ENCODE data around the gene BTNL8. TPM values are rescaled to one million over a fixed set of nuclear protein-coding genes. Genes with fewer than 3 reads are reported as not detected.
A peak's percentile ranks its signal among the peaks of the same experiment; 100 is the strongest.

The BTNL8 gene
- total RNA-seq, 2 experiments from 2014 or later, result not detected

GRCh38 chr5:180858586-180858985 lies 40.4 kb upstream of the BTNL8 start:
- peak overlapping the region; percentile 84 for H3K4me3 Mint-ChIP-seq
- intact Hi-C loops (cut with DNase I, micrococcal nuclease), result no loop called here
- peaks cover 36% of the 10 kb centered on the region for H3K4me1 Mint-ChIP-seq (ENCODE audit: low read depth)

GRCh38 chr5:180860273-180860886 lies 38.6 kb upstream of the BTNL8 start:
- Histone ChIP-seq H3K27me3 (ENCODE audit: control insufficient read depth in 1 of 2, insufficient read depth in 2 of 2, low read length in 2 of 2) (no peaks in the 10 kb centered on the region), H3K4me1 (ENCODE audit: insufficient read depth, low read length) (peaks cover 10% of the 10 kb centered on the region), H3K27ac (ENCODE audit: low read depth in 1 of 2, low read length in 2 of 2) (peak overlapping the region; percentile 85 to 88), H3K36me3 (ENCODE audit: insufficient read depth, low read length) (peaks cover 24% of the 10 kb centered on the region), H3K9me3 (ENCODE audit: control insufficient read depth in 1 of 2, insufficient read depth in 1 of 2, low read length in 2 of 2) (no peaks in the 10 kb centered on the region), H3K4me3 (ENCODE audit: low read length) (peak overlapping the region; percentile 89)
- peak overlapping the region; percentile 95 for H3K4me3 Mint-ChIP-seq
- H3K27me3 Mint-ChIP-seq, result no peaks in the 10 kb centered on the region
- DNase-seq (peak in 12 of 14 experiments; percentile 28 to 90 (median 50)), ATAC-seq (ENCODE audit: poor library complexity) (peak; percentile 75)
- no peaks in the 10 kb centered on the region for H3K9me3 Mint-ChIP-seq
- ChIA-PET CTCF (interaction anchor here (0.6 to 1.8 kb wide), 18 partner anchors 8 to 294 kb away, joined by 3 to 10 read pairs (median 4); no protein-coding TSS in a partner anchor), POLR2A (interaction anchor here (0.6 to 5.4 kb wide), 6 partner anchors 26 to 76 kb away, joined by 3 to 50 read pairs (median 20); partner anchors contain the start of gene MGAT1)
- H3K4me1 Mint-ChIP-seq (ENCODE audit: low read depth), result peaks cover 35% of the 10 kb centered on the region
- intact Hi-C loops (cut with DNase I, micrococcal nuclease), result loop anchor here (2.0 to 10.0 kb wide), 10 partner anchors 28 to 566 kb away; partner anchors contain the start of genes MGAT1 (in 2 of the 2), CNOT6 (in 1 of the 2), MAPK9 (in 1 of the 2) and RACK1 (in 1 of the 2)
- peaks cover 37% of the 10 kb centered on the region for H3K36me3 Mint-ChIP-seq (ENCODE audit: low read depth)
- H3K27ac Mint-ChIP-seq, result peak overlapping the region; percentile 95
- TF ChIP-seq CTCF (IDR thresholded peaks at IDR 0.05), result no peak

More at GRCh38 chr5:180858586-180858985, 40.4 kb upstream of the BTNL8 start:
- Histone ChIP-seq H3K27me3 (ENCODE audit: control insufficient read depth in 1 of 2, insufficient read depth in 2 of 2, low read length in 2 of 2) (no peaks in the 10 kb centered on the region), H3K27ac (ENCODE audit: low read depth in 1 of 2, low read length in 2 of 2) (no peak overlapping the region), H3K9me3 (ENCODE audit: control insufficient read depth in 1 of 2, insufficient read depth in 1 of 2, low read length in 2 of 2) (no peaks in the 10 kb centered on the region), H3K4me1 (ENCODE audit: insufficient read depth, low read length) (peaks cover 10% of the 10 kb centered on the region), H3K36me3 (ENCODE audit: insufficient read depth, low read length) (peaks cover 32% of the 10 kb centered on the region), H3K4me3 (ENCODE audit: low read length) (no peak overlapping the region)
- CTCF ChIA-PET, result no interaction called here
- DNase-seq (no peak), ATAC-seq (ENCODE audit: poor library complexity) (no peak)
- Mint-ChIP-seq H3K27ac (no peak overlapping the region), H3K36me3 (ENCODE audit: low read depth) (peaks cover 55% of the 10 kb centered on the region), H3K27me3 (no peaks in the 10 kb centered on the region), H3K9me3 (no peaks in the 10 kb centered on the region)
- POLR2A ChIA-PET, result interaction anchor here (1.1 to 1.6 kb wide), 3 partner anchors 27 to 48 kb away, joined by 3 to 5 read pairs (median 4); no protein-coding TSS in a partner anchor
- TF ChIP-seq CTCF (IDR thresholded peaks at IDR 0.05), result no peak

GRCh38 chr5:180860887-180861822 lies 37.8 kb upstream of the BTNL8 start, which contains the start of gene ZFP62:
Gene ZFP62 (minus strand): TSS chr5:180861276. CDS start chr5:180861219, 57 bp downstream.
- Histone ChIP-seq H3K4me1 (ENCODE audit: insufficient read depth, low read length) (peaks cover 10% of the 10 kb centered on the region), H3K27ac (ENCODE audit: low read depth in 1 of 2, low read length in 2 of 2) (peak within 1 kb of the TSS; percentile 85 to 88), H3K9me3 (ENCODE audit: control insufficient read depth in 1 of 2, insufficient read depth in 1 of 2, low read length in 2 of 2) (no peaks in the 10 kb centered on the region), H3K36me3 (ENCODE audit: insufficient read depth, low read length) (peaks cover 16% of the 10 kb centered on the region), H3K27me3 (ENCODE audit: control insufficient read depth in 1 of 2, insufficient read depth in 2 of 2, low read length in 2 of 2) (no peaks in the 10 kb centered on the region), H3K4me3 (ENCODE audit: low read length) (peak within 1 kb of the TSS; percentile 89)
- H3K4me1 Mint-ChIP-seq (ENCODE audit: low read depth), result peaks cover 27% of the 10 kb centered on the region
- DNase-seq, result peak; percentile 78 to 94 (median 85)
- ChIA-PET CTCF (interaction anchor here (0.7 to 1.8 kb wide), 14 partner anchors 9 to 77 kb away, joined by 3 to 10 read pairs (median 3); no protein-coding TSS in a partner anchor), POLR2A (interaction anchor here (0.9 to 5.4 kb wide), 8 partner anchors 30 to 327 kb away, joined by 3 to 50 read pairs (median 6); partner anchors contain the start of gene MGAT1)
- H3K27me3 Mint-ChIP-seq, result peaks cover 5% of the 10 kb centered on the region
- peaks cover 30% of the 10 kb centered on the region for H3K36me3 Mint-ChIP-seq (ENCODE audit: low read depth)
- H3K9me3 Mint-ChIP-seq, result no peaks in the 10 kb centered on the region
- H3K4me3 Mint-ChIP-seq, result peak within 1 kb of the TSS; percentile 95
- peak; percentile 73 for ATAC-seq (ENCODE audit: poor library complexity)
- TF ChIP-seq CTCF (IDR thresholded peaks at IDR 0.05), result peak; percentile 50
- H3K27ac Mint-ChIP-seq, result peak within 1 kb of the TSS; percentile 95
- intact Hi-C loops (cut with DNase I, micrococcal nuclease), result loop anchor here (2.0 to 10.0 kb wide), 10 partner anchors 28 to 566 kb away; partner anchors contain the start of genes MGAT1 (in 2 of the 2), CNOT6 (in 1 of the 2), MAPK9 (in 1 of the 2) and RACK1 (in 1 of the 2)
